ENCODE results near the gene HCN2. TPM values are rescaled to one million over a fixed set of nuclear protein-coding genes. Genes with fewer than 3 reads are reported as not detected.

The HCN2 gene
- total RNA-seq (2014; rRNA removed; shearing (Covaris generic)) = 1.8 and 3.1 TPM in 2 replicates

DNA sequence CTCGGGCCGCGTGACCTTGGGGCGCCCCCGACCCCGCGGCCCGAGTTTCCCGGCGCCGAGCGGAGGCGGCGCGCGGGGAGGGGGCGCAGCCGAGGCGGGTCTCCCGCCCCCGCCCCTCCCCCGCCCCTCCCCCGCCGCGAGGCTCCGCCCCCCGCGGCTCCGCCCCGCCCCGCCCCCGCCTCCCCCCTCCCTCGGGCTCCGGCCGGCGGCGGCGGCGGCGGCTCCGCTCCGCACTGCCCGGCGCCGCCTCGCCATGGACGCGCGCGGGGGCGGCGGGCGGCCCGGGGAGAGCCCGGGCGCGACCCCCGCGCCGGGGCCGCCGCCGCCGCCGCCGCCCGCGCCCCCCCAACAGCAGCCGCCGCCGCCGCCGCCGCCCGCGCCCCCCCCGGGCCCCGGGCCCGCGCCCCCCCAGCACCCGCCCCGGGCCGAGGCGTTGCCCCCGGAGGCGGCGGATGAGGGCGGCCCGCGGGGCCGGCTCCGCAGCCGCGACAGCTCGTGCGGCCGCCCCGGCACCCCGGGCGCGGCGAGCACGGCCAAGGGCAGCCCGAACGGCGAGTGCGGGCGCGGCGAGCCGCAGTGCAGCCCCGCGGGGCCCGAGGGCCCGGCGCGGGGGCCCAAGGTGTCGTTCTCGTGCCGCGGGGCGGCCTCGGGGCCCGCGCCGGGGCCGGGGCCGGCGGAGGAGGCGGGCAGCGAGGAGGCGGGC is at the start of gene HCN2:
TSS of gene HCN2 (plus strand) at position 189 of the 703 bp plus-strand sequence. CDS start at position 254, 65 bp downstream.
- peak; percentile 95 for DNase-seq
- peaks cover 31% of the 10 kb centered on the region for H3K27me3 ChIP-seq (ENCODE audit: control insufficient read depth, insufficient read depth, low read length)
- H3K4me3 ChIP-seq (ENCODE audit: insufficient read depth, low read depth, low read length) = peak within 1 kb of the TSS; percentile 33
- no peaks in the 10 kb centered on the region for H3K36me3 ChIP-seq (replicated peaks; ENCODE audit: control insufficient read depth, insufficient read depth, low read length)

DNA sequence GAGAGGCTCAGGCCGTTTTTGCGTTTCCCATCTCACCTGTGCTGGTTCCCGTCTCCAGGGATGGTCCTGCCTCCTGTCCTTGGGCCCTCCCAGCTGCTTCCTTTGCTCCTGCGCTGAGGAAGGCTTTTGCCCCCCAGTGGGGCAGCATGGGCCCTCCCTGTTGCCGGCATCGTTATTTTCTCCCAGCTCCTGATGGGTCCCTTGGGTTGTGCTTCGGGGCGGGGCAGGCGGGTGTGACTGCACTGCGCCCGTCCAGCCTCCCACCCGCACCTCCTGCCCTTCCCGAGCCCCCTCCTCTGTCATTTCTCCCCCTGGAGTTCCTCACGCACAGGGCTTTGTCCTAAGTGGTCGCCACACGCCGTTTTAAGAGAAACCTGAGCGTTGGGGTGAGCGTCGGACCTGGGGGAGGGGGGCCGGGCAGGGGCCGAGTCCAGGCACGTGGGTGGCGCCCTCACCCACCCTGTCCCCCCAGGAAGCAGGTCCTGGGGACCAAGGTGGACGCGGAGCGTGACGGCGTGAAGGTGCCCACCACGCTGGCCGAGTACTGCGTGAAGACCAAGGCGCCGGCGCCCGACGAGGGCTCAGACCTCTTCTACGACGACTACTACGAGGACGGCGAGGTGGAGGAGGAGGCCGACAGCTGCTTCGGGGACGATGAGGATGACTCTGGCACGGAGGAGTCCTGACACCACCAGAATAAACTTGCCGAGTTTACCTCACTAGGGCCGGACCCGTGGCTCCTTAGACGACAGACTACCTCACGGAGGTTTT is 48.6 kb upstream of the HCN2 start:
- no peak for DNase-seq
- Histone ChIP-seq H3K27me3 (ENCODE audit: control insufficient read depth, insufficient read depth, low read length) (no peaks in the 10 kb centered on the region; the same call in 1 of the 2 replicates), H3K4me3 (ENCODE audit: insufficient read depth, low read depth, low read length) (no peak overlapping the region), H3K36me3 (replicated peaks; ENCODE audit: control insufficient read depth, insufficient read depth, low read length) (peaks cover 7% of the 10 kb centered on the region)

DNA sequence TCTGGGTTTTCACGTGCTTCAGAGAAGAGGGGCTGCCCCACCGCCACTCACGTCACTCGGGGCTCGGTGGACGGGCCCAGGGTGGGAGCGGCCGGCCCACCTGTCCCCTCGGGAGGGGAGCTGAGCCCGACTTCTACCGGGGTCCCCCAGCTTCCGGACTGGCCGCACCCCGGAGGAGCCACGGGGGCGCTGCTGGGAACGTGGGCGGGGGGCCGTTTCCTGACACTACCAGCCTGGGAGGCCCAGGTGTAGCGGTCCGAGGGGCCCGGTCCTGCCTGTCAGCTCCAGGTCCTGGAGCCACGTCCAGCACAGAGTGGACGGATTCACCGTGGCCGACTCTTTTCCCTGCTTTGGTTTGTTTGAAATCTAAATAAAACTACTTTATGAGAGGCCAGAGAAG is 48.0 kb upstream of the HCN2 start:
- Histone ChIP-seq H3K27me3 (ENCODE audit: control insufficient read depth, insufficient read depth, low read length) (no peaks in the 10 kb centered on the region; the same call in 1 of the 2 replicates), H3K36me3 (replicated peaks; ENCODE audit: control insufficient read depth, insufficient read depth, low read length) (peaks cover 4% of the 10 kb centered on the region), H3K4me3 (ENCODE audit: insufficient read depth, low read depth, low read length) (no peak overlapping the region)
- no peak for DNase-seq

DNA sequence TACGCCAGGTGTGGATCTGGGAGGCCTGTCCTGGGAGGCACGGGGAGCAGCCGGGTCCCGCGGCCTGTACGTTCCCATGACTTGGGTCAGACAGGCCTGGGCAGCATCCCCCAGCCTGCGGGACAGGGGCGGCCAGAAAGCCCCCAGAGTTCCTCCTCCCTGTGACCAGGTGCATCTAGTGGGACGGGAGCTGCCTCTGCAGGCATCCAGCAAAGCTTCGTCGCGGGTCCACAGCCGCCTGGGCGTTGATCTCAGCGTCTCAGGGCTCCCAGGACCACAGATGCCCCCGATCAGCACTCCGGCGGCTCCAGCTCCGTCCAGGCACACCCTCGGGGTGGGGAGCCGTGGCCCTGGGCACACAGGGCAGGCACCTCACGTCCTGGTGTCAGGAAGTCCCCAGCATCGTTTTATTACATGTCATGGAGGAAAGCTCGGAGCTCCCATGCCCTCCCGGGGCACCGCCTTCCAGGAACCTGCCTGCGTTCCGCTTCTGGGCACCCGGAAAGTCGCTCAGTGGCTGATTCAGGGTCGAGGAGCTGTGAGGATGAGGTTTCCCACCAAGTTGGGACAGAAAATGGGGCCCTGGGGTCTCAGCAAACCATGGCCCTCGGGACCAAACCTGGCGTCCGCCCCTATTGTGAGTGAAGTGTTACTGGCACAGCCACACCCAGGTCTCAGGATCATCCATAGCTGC is 47.4 kb upstream of the HCN2 start:
- H3K4me3 ChIP-seq (ENCODE audit: insufficient read depth, low read depth, low read length) = no peak overlapping the region
- H3K36me3 ChIP-seq (replicated peaks; ENCODE audit: control insufficient read depth, insufficient read depth, low read length) = peaks cover 4% of the 10 kb centered on the region
- DNase-seq = no peak
- no peaks in the 10 kb centered on the region; the same call in 1 of the 2 replicates for H3K27me3 ChIP-seq (ENCODE audit: control insufficient read depth, insufficient read depth, low read length)

GRCh38 chr19:543910-544608 is 45.6 kb upstream of the HCN2 start, which contains the start of gene GZMM:
Gene GZMM (plus strand): TSS chr19:544053. CDS start chr19:544072, 19 bp downstream.
- Histone ChIP-seq H3K4me3 (ENCODE audit: insufficient read depth, low read depth, low read length) (no peak within 1 kb of the TSS), H3K36me3 (replicated peaks; ENCODE audit: control insufficient read depth, insufficient read depth, low read length) (no peaks in the 10 kb centered on the region; the same call in 1 of the 2 replicates), H3K27me3 (ENCODE audit: control insufficient read depth, insufficient read depth, low read length) (no peaks in the 10 kb centered on the region; the same call in 1 of the 2 replicates)
- DNase-seq = no peak

DNA sequence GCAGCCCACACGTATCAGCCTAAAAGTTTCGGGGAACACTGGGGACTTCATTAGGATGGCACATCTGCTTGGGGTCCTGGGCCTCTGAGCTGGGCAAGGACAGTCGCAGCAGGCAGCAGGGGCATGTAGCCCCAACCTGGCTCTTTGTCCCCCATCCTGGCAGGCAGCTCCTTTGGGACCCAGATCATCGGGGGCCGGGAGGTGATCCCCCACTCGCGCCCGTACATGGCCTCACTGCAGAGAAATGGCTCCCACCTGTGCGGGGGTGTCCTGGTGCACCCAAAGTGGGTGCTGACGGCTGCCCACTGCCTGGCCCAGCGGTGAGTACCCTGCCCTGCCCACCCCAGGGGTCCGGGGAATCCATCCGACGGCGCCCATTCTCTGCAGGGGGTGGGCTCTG is 42.6 kb upstream of the HCN2 start:
- DNase-seq = no peak
- Histone ChIP-seq H3K4me3 (ENCODE audit: insufficient read depth, low read depth, low read length) (no peak overlapping the region), H3K36me3 (replicated peaks; ENCODE audit: control insufficient read depth, insufficient read depth, low read length) (no peaks in the 10 kb centered on the region), H3K27me3 (ENCODE audit: control insufficient read depth, insufficient read depth, low read length) (no peaks in the 10 kb centered on the region; the same call in none of the 2 replicates)

GRCh38 chr19:547836-548720 is 41.6 kb upstream of the HCN2 start:
- H3K4me3 ChIP-seq (ENCODE audit: insufficient read depth, low read depth, low read length) = no peak overlapping the region
- no peaks in the 10 kb centered on the region for H3K36me3 ChIP-seq (replicated peaks; ENCODE audit: control insufficient read depth, insufficient read depth, low read length)
- DNase-seq = no peak
- H3K27me3 ChIP-seq (ENCODE audit: control insufficient read depth, insufficient read depth, low read length) = no peaks in the 10 kb centered on the region; the same call in none of the 2 replicates

- no peak for DNase-seq
- H3K27me3 ChIP-seq (ENCODE audit: control insufficient read depth, insufficient read depth, low read length) = no peaks in the 10 kb centered on the region; the same call in none of the 2 replicates
- no peak overlapping the region for H3K4me3 ChIP-seq (ENCODE audit: insufficient read depth, low read depth, low read length)
- H3K36me3 ChIP-seq (replicated peaks; ENCODE audit: control insufficient read depth, insufficient read depth, low read length) = no peaks in the 10 kb centered on the region
Observed at GRCh38 chr19:548886-549830, 40.5 kb upstream of the HCN2 start.

- Histone ChIP-seq H3K4me3 (ENCODE audit: insufficient read depth, low read depth, low read length) (no peak overlapping the region), H3K27me3 (ENCODE audit: control insufficient read depth, insufficient read depth, low read length) (no peaks in the 10 kb centered on the region; the same call in 1 of the 2 replicates), H3K36me3 (replicated peaks; ENCODE audit: control insufficient read depth, insufficient read depth, low read length) (no peaks in the 10 kb centered on the region)
- no peak for DNase-seq
Observed at GRCh38 chr19:554817-555216, 34.9 kb upstream of the HCN2 start.

DNA sequence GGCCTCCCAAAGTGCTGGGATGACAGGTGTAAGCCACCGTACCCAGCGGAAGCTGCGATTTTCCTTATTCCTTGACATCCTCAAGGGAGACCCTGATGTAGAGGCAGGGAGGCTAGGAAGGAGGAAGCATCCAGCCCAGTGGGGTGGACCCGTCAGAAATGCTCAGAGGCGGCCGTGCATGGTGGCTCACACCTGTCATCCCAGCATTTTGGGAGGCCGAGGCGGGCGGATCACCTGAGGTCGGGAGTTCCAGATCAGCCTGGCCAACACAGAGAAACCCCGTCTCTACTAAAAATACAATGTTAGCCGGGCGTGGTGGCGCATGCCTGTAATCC is 34.2 kb upstream of the HCN2 start:
- H3K36me3 ChIP-seq (replicated peaks; ENCODE audit: control insufficient read depth, insufficient read depth, low read length) = no peaks in the 10 kb centered on the region
- H3K4me3 ChIP-seq (ENCODE audit: insufficient read depth, low read depth, low read length) = no peak overlapping the region
- no peaks in the 10 kb centered on the region; the same call in 1 of the 2 replicates for H3K27me3 ChIP-seq (ENCODE audit: control insufficient read depth, insufficient read depth, low read length)
- DNase-seq = no peak

GRCh38 chr19:556611-557382 is 32.9 kb upstream of the HCN2 start:
- Histone ChIP-seq H3K4me3 (ENCODE audit: insufficient read depth, low read depth, low read length) (no peak overlapping the region), H3K27me3 (ENCODE audit: control insufficient read depth, insufficient read depth, low read length) (no peaks in the 10 kb centered on the region), H3K36me3 (replicated peaks; ENCODE audit: control insufficient read depth, insufficient read depth, low read length) (no peaks in the 10 kb centered on the region)
- no peak for DNase-seq

- no peaks in the 10 kb centered on the region for H3K27me3 ChIP-seq (ENCODE audit: control insufficient read depth, insufficient read depth, low read length)
- DNase-seq = no peak
- H3K36me3 ChIP-seq (replicated peaks; ENCODE audit: control insufficient read depth, insufficient read depth, low read length) = no peaks in the 10 kb centered on the region
- no peak overlapping the region for H3K4me3 ChIP-seq (ENCODE audit: insufficient read depth, low read depth, low read length)
Observed at GRCh38 chr19:558770-559439, 30.8 kb upstream of the HCN2 start.
